Measurements from ENCODE around the gene TNIK. TPM values are rescaled to one million over a fixed set of nuclear protein-coding genes. Genes with fewer than 3 reads are reported as not detected.

Gene TNIK
- polyA plus RNA-seq, 3 donors: 16.5 to 22.3 (median 18.0) TPM

DNA sequence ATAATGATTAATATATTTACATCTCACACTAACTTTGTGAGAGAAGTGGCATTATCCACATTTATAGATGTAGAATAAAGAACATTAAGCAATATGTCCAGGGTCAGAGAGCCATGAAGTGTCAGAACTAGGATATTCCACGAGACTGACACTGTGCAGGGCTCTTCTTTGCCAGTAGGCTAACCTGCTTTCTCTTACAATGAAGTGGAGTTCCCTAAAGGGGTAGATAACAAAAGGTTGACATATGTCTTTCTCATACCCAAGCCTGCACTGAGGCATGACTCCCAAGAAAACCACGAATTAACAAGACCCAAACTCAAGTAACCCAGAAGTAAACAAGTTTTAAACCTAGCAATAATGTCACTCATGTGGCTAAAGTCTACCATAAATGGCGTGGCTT is 242.1 kb downstream of the TNIK start:
- DNase-seq (ENCODE audit: low read depth in 3 of 3, low spot score in 2 of 3): no peak

DNA sequence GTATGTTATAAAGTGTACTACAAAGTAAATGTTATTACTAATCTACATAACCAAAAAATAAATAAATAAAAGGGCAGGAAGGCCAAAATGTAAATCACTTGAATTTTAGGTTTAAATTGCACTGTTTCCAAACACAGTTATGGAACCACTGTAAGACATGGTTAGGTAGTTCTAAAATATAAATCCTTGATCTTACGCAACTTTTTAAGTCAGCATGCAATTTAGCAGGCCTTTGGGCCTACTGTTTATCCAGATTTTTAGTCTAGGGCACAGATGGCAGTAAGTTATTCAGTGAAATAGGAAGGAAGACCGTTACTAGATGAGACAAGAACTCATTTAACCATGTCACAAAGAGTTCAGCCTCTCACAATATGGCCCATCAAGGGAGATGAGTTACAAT is 246.3 kb downstream of the TNIK start:
- no peak for DNase-seq (ENCODE audit: low read depth in 3 of 3, low spot score in 2 of 3)

DNA sequence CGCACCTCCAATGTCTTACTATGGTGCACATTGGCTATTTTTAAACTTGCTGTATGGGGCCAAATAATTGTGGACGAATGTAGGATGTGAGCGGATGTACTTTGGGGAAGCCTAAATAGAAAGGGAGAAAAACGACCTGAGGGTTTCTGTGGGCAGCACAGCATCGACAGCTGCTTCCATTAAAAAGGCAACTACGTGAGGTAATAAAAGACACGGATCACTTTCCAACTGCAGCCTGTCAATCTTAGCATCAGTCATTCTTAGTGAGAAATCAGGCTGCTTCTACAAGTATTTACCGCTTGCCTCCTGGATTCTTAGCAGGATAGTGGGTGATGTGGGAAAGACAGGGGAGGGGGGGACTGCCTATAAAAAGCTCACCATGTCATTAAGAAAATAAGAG is 247.0 kb downstream of the TNIK start:
- no peak for DNase-seq (ENCODE audit: low read depth in 3 of 3, low spot score in 2 of 3)

DNA sequence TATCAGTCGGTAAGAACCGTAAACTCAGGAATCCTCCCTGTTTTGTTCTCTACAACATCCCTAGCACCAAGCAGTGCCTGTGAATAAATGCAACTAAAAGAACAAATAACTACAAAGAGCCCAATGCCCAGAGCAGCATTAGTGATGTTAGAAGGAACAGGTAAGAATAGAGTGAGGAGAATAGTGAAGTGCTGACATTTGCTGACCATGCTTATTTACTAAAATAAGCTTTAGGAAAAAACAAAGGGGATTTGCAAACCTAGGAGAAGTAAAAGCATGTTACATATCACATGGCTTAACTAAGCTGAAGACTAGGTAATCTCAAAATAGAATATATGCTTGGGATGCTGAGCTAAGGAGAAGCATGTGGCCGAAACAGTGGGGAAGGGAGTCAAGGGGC is 247.6 kb downstream of the TNIK start:
- DNase-seq (ENCODE audit: low read depth in 3 of 3, low spot score in 2 of 3): no peak

DNA sequence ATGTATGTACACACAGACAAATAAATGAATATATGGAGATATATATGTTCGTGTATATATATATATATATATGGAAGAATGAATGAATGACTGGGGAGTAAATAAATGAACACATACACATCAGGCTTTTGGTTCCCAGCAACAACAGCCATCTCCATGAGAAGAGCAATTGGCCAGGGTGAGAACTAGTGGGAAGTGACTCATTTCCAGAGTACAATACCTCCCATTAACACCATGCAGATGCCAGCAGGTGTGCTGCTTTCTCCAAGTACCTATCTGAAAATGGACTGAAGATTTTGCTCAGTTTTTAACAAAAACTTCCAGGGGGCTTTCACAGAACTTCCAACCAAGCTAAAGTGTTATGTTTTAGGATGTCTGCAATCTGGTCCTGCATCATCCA is 253.9 kb downstream of the TNIK start:
- DNase-seq (ENCODE audit: low read depth in 3 of 3, low spot score in 2 of 3): no peak

DNA sequence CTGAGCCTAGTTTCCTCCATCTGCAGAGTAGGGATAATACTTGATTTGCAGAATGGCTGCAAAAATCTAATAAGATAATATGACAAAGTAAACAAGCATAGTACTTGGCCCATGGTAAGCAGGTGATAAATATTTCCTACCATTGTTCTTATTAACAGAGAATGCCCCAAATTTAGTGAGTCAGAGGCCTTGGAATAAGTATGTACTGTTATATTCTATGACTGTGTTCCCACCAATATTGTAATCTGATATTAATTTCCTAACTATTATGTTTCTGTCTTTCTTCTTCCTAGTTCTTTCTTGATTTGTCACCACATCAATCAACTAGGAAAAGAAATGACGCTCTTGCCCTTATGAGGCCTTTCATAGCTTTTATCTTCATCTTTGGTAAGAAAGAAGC is 255.3 kb downstream of the TNIK start:
- DNase-seq (ENCODE audit: low read depth in 3 of 3, low spot score in 2 of 3): no peak

DNA sequence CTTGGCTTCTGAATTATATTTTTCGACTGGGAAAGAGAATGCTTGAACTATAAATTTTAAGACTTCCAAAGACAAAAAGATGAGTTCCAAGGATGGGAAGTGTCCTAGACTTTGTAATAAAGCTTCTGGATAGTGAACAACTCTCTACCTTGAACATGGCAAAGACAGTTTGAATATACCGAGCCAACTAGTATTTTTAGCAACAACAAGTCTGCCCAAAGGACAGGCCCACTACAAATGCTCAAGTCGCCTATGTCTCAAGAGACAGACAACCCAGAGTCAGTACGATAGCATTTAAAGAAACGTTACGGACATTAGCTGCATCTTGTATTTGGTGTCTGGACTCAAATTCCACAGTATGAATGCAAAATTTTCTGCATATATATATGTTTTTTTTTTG is 258.4 kb downstream of the TNIK start:
- DNase-seq (ENCODE audit: low read depth in 3 of 3, low spot score in 2 of 3): no peak

DNA sequence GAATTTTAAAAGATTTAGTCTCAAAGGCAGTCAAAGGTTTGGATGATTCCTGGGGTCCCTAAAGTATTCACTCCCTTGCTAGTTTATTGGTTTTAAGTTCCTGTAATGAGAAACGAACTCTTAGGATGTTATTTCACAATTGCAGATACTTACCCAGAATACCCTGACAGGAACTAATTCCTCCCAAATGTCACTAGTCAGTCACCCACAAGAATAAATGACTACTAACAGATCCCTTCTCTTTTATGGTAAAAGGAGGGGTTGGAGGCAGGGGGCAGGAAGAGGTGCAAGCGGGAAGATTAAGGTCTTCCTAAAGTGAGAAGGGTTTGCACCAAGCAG is 259.5 kb downstream of the TNIK start:
- DNase-seq (ENCODE audit: low read depth in 3 of 3, low spot score in 2 of 3): no peak

DNA sequence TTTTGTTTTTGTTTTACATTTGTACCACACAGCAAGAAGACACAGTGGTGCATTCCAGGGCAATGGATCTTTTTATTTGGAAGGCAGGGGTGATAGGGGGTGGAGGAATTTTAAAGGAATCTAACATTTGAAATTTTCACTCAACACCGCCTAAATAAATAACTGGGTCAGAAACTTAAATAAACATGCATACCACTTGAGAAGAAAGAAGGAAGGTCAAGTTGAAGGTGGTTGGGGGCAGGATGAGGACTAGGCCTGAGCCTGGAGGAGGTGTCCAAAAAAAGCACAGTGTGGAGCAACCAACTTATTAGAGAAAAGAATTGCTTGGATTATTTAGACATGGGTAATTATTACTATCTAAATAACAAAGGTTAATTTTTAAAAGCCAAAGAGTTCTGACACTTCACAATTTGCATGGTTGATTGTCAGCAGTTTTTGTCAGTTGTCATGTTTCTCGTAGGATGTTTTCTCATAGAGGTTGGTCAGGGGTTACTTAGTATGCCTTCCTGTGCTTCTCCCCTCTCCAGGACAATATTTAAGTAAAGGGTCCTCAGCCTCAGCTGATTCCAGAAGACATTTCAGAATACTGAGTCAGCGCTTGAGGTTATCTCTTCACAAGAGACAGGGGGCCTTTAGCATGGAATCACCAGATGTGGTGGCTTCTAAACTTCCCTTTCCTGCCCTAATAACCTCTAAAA is 260.0 kb downstream of the TNIK start:
- DNase-seq (ENCODE audit: low read depth in 3 of 3, low spot score in 2 of 3): no peak

DNA sequence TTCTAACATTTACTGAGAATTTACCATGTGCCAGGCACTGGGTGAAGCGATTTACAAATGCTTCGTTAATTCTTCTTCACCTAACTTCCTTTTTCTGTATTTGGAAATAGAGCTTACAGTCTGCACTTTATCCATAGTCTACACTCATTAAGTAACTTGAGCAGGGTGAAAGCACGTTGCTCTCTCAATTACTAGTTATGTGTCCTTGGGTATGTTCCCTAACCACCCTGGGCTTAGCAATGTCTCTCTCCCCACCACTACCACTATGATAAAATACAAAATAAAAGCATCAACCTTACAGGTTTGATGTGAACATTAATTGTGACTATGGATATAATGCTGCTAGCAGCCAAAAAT is 260.8 kb downstream of the TNIK start:
- no peak for DNase-seq (ENCODE audit: low read depth in 3 of 3, low spot score in 2 of 3)

DNA sequence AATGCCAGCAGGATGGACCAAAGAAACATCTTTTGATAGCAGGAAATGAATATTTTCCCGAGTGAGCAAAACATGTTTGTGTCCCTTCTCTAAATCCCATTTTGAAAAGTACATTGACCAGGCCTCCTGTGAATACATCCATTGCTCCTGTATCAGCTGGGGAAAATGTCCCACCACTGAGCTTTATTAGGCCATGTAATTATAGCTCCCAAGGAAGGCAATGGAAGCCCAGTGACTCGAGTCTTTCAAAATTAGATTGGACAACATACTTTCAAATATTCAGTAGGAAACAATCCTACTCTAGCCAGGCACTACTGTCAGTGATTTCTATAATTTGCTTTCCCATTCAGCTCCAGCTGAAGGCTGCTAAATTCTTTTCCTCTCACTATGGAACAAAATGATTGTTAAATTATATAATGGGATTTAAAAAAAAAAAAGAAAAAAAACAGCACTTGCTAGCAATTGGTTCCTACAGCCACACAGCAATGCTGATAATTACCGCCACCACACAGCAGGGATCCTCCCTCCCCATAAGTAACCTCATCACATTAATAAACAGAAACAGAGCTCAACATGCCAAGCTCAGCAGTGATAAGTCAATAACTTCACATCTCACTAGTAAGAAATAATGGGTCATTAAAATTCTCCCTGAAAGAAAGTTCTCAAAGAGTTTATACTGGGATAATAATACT is 261.3 kb downstream of the TNIK start:
- DNase-seq (ENCODE audit: low read depth in 3 of 3, low spot score in 2 of 3): no peak

DNA sequence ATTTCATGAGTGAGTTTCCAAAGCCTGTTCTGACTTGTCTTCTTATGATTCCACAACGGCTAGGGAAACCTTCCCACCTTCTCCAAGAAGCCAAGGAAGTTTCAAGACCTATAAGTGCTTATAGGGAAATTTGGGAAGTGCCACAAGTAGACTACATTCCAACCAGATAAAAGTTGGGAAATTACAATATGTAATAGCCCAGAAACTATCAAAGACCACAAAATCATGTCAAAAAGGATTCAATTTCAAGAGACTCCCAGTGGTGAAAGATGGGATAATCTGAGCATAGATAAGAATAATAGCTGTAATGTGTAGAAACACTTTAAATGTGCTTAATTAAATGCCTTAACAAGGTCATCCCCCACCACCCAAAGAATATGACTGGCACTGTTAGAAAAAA is 264.5 kb downstream of the TNIK start:
- no peak for DNase-seq (ENCODE audit: low read depth in 3 of 3, low spot score in 2 of 3)

DNA sequence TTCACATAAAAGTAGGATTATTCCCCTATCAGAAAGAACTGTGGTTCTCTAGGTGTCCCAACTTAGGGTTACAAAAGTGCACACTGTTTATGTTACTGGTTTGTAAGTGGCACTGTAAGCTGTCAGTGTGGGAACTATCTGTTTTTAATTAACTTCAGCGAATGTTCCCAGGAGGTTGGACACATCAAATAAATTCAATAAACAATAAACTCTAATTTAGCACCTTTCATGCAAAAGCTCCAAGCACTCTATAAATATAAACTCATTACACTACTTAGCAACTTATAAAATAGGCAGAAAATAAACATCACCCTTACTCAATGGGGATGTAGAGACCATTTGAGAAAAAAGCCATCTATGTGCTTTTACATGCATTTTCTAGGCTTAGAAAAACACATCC is 265.2 kb downstream of the TNIK start:
- no peak for DNase-seq (ENCODE audit: low read depth in 3 of 3, low spot score in 2 of 3)

DNA sequence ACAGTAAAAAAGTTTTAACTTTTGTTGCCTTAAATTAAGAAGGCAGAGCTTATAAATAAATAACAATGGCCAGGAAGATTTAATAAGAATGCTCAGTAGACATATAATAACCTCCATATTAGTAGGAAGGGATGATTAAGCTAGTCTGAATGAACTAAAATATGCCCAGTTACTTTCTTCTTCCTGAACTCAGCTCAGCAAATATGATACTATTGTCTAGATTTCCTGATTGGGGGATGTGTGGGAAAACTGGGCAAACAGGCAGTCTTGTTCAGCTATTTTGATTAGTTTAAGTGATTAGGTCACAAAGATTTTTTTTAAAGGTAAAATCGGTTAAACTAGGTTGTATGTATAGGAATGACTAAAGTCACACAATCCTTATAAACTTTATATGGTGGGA is 266.5 kb downstream of the TNIK start:
- no peak for DNase-seq (ENCODE audit: low read depth in 3 of 3, low spot score in 2 of 3)

DNA sequence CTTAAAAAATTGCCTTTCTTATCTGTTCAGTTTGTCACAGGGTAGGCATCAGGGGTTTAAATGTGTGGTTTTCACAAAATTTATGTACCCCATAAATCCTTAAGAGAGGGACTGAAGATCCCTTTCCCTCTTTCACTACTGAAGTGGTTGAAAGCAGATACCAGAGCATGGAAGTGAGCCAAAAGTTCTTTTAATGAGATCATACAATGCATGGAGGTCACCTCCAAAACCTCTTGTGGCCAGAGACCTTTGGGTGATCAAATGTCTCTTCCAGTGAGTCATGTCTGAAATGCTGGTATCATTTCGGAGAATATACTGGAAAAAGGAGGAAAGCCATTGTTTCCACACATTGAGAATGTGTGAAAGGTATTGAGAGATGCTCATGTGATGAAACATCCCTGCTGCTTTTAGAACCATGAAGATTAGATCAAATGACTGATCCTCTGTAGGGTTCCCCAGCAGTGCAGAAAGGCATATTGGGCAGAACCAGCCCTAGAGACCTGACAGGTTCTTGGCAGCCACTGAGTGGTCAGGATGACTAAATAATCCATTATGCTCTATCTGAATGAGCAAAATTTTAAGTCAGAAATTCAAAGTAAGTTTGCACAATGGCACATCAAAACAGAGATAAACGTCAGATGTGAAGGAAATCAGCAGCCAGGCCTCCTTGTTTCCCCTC is 267.9 kb downstream of the TNIK start:
- no peak for DNase-seq (ENCODE audit: low read depth in 3 of 3, low spot score in 2 of 3)

DNA sequence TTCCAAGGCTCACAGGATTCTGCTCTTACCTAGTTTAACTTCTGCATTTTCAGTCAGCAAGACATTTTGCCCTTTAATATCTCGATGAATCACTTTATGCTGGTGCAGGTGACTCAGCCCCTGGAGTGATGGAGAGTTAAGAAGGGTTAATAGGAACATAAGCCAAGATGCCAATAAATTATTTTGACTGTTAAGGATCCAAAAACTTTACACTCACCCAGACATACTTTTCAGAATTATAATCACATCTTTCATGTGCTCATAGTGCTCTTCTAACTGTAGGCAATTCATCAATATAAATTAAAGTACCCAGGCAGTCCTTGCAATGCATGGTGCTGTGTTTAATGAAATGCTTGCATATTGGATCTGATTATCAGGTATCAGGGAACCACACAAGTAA is 269.5 kb downstream of the TNIK start:
- DNase-seq (ENCODE audit: low read depth in 3 of 3, low spot score in 2 of 3): no peak

DNA sequence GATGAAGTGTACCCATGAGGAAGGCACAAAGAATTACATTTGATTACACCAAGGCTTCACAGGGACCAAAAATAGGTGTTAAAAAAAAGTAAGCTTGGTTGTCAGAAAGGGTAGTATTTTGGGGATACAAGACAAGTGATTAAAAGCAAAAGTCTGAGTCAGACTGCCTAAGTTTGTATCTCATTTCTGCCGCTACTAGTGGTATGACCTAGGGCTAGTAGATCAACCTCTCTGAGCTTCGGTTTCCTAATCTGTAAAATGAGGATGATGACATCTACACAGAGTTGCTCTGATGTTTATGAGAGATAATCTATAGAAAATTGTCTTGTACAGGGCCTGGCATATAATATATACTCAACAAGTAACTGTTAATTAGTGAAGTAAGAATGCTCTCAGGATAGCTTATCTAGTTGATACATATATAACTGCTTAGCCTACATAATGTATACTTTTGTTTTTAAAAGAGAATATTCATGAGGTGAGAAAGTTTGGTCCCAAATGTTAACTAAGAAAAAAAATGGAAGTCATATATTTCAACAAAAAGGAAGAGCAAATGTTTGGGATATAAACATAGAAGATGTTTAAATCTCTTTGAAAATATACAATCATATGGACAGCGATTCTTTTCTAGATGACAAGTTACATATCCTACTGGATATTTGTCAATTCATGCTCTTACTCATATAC is 270.7 kb downstream of the TNIK start:
- no peak for DNase-seq (ENCODE audit: low read depth in 3 of 3, low spot score in 2 of 3)

DNA sequence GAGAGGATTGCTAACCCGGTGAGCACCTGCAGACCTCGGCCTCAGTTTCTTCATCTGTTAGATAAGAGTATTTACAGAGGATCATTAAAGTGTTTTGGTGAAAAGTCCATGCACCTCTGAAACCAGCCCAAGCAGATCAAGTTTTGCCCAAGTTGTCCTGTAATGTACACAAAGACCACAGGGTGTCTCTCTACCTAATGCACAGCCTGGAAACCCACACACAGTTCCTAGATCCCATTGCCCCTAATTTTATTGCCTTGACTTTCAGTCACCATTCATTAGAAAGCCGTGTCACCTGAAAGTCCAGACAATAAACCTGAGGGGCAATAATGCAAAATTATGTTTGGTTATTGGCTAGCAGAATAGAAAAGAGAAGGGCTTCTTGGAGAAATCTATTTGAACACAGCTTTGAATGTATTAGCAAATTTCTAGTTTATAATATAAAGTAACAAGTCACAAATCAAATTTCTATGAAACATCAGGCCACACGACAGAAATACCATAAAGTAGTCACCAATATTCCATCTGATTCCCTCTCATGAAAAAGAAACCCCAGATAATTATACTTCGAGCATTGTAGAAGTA is 272.4 kb downstream of the TNIK start:
- peak in 1 of 3 donors; percentile 9 for DNase-seq (ENCODE audit: low read depth in 3 of 3, low spot score in 2 of 3)

DNA sequence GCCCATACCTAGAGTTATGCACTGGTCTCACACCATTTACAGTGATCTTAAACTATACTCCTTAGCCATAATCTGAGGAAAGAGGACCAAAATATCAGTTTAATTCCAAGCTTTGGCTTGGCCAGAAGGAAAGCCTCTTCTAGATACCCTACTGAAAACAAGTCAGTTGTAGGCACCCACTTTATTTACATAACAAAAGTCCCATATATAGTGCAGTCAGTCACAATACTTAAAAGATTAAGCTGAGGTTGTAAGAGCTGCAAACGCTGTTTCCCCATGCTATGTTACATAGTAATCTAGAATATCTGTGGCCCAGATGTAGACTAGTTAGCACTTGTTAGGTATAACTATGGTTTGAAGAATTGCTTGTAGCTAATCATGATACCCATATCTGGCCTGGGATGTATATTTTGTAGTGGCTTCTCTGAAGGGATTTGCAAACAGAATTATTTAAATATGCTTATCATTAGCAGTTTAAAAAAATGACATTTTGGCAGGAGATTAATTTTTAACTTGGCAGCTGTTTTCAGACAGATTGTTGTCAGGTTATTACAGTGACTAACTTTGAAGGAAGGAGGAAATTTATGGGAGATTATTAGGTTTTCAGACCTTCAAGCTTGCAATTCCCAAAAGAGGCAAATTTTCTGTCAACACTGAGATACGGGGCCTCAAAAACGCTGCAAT is 273.2 kb downstream of the TNIK start:
- no peak for DNase-seq (ENCODE audit: low read depth in 3 of 3, low spot score in 2 of 3)

DNA sequence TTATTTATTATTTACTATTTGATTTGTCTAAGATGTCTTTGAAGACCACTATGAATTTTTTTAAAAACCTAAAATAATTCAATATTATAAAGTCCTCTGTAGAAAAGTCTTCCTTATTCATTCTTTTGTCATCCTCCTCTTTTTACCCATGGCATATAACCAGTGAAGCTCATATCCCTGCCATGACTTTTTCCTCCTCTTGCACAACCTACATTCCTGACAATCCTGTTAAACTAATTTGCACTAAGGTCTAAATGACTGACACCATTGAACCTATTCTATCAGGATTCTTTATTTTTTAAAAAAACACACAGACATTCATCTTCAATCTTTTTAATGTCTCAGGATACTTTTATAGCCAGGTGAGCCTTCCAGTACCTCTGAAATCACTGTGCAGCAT is 273.8 kb downstream of the TNIK start:
- DNase-seq (ENCODE audit: low read depth in 3 of 3, low spot score in 2 of 3): no peak

DNA sequence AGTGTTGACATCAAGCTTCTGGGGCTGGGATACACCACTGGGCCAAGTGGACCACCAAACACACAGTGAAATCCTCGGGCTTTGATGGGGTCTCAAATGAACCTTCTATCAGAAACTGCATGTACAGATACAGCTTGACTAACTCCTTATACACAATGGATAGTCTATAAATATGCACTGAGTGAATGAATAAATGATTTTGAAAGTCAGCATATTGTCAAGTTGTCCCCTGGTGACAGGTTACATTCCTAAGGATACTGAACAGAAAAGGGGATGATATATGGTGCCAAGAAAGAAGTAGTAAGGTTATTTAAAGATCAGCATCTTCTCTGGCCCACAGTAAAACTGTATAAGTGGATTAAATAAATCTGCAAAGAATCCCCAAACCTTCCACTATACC is 274.2 kb downstream of the TNIK start:
- no peak for DNase-seq (ENCODE audit: low read depth in 3 of 3, low spot score in 2 of 3)
